Measurements from ENCODE around the gene TMC6. TPM values are rescaled to one million over a fixed set of nuclear protein-coding genes. Genes with fewer than 3 reads are reported as not detected.

Gene TMC6
- total RNA-seq, 1 donor from 2014 or later, result 292 TPM

DNA sequence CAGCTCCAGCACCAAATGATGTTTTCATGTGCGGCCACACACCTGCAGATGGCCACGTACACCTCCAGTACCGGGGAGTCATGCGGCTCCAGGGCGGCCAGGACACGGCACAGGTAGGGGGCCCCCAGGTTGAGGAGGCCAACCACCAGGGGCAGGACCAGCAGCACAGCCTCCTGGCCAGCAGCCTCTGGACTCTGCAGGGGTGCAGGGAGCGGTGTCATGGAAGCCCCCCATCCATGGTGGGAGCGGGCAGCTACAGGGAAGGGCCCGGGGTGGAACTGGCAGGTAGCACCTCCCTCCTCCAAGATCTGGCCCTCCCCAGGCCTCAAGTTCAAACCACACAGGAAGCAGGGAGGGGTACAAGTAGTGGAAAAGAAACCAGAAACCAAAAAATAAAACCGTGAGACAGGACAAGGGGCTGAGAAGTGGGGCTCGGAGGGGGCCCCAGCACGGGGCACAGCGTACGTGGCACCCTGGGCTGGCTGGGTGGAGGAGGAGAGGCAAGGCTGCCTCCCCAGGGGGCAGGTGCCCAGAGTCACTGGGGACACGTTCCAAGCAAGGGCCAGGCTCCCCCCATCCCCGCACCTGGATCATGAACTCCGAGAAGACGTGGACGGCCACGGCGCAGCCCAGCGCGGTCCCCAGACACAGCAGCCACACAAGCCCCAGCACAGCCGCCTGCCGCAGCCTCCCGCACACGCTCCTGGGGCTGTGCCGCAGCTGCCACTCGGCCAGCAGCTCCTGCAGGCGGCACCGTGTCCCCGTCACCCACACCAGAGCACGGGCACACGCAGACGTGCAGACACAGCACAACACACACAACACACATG is 7.4 kb downstream of the TMC6 start:
- TF ChIP-seq, protein P1, sequence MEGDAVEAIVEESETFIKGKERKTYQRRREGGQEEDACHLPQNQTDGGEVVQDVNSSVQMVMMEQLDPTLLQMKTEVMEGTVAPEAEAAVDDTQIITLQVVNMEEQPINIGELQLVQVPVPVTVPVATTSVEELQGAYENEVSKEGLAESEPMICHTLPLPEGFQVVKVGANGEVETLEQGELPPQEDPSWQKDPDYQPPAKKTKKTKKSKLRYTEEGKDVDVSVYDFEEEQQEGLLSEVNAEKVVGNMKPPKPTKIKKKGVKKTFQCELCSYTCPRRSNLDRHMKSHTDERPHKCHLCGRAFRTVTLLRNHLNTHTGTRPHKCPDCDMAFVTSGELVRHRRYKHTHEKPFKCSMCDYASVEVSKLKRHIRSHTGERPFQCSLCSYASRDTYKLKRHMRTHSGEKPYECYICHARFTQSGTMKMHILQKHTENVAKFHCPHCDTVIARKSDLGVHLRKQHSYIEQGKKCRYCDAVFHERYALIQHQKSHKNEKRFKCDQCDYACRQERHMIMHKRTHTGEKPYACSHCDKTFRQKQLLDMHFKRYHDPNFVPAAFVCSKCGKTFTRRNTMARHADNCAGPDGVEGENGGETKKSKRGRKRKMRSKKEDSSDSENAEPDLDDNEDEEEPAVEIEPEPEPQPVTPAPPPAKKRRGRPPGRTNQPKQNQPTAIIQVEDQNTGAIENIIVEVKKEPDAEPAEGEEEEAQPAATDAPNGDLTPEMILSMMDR (IDR thresholded peaks at IDR 0.05; ENCODE audit: unreplicated experiment), result no peak
- no peaks in the 10 kb centered on the region for H3K9me3 Mint-ChIP-seq (ENCODE audit: unreplicated experiment)
- H3K4me3 Mint-ChIP-seq (ENCODE audit: unreplicated experiment), result no peak overlapping the region
- no peak for DNase-seq (ENCODE audit: low spot score)
- peaks cover 2% of the 10 kb centered on the region for H3K27me3 Mint-ChIP-seq (ENCODE audit: unreplicated experiment)
- H3K4me1 Mint-ChIP-seq (ENCODE audit: unreplicated experiment), result peaks cover 10% of the 10 kb centered on the region
- H3K36me3 Mint-ChIP-seq (ENCODE audit: low read depth, unreplicated experiment), result peaks cover 18% of the 10 kb centered on the region
- H3K27ac Mint-ChIP-seq (ENCODE audit: unreplicated experiment), result no peak overlapping the region

DNA sequence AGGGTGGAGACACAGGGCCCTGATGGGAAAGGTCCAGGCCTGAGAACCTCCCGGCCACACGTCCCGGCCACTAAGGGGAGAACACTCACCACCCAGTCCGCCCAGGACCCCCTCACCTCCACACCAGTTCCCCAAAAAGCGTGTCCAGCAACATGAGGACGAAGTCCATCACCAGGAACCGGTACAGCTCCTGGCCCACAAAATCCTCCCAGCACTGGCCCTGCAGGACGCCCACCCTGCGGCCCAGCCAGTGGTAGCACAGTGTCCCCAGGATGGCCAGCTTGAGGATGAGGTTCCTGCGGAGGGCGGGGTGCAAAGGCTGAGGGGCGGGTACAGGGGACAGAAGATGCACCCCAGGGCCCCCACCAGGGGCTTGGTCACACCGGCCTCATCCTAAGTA is 8.0 kb downstream of the TMC6 start:
- no peak for DNase-seq (ENCODE audit: low spot score)
- Mint-ChIP-seq H3K9me3 (ENCODE audit: unreplicated experiment) (no peaks in the 10 kb centered on the region), H3K4me3 (ENCODE audit: unreplicated experiment) (no peak overlapping the region), H3K36me3 (ENCODE audit: low read depth, unreplicated experiment) (peaks cover 18% of the 10 kb centered on the region), H3K27ac (ENCODE audit: unreplicated experiment) (no peak overlapping the region), H3K4me1 (ENCODE audit: unreplicated experiment) (peaks cover 10% of the 10 kb centered on the region), H3K27me3 (ENCODE audit: unreplicated experiment) (peaks cover 2% of the 10 kb centered on the region)
- TF ChIP-seq, protein P1 (IDR thresholded peaks at IDR 0.05; ENCODE audit: unreplicated experiment), result no peak

DNA sequence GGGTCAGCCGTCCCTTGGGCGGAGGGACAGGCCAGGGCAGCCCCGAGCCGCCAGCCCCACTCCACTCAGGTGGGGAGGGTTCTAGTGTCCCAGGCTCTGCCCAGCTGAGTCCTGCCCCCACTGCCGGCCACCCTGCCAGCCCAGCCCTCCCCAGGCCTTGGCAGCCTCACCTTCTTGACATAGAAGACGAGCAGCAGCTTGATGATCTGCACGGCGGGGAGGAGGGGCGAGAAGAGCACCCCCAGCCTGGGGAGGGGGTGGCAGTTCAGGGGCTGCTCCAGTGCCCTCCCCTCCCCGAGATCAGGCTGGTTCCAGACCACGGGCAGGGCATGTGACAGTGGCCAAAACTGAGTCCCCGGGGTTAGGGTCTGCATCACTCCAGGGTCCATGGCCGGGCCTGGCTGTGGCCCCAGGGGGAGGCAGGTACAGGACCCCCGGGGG is 9.7 kb downstream of the TMC6 start:
- Mint-ChIP-seq H3K27ac (ENCODE audit: unreplicated experiment) (no peak overlapping the region), H3K9me3 (ENCODE audit: unreplicated experiment) (no peaks in the 10 kb centered on the region), H3K27me3 (ENCODE audit: unreplicated experiment) (peaks cover 6% of the 10 kb centered on the region), H3K4me3 (ENCODE audit: unreplicated experiment) (no peak overlapping the region), H3K4me1 (ENCODE audit: unreplicated experiment) (peaks cover 10% of the 10 kb centered on the region), H3K36me3 (ENCODE audit: low read depth, unreplicated experiment) (peaks cover 22% of the 10 kb centered on the region)
- TF ChIP-seq, protein P1 (IDR thresholded peaks at IDR 0.05; ENCODE audit: unreplicated experiment), result no peak
- DNase-seq (ENCODE audit: low spot score), result no peak

DNA sequence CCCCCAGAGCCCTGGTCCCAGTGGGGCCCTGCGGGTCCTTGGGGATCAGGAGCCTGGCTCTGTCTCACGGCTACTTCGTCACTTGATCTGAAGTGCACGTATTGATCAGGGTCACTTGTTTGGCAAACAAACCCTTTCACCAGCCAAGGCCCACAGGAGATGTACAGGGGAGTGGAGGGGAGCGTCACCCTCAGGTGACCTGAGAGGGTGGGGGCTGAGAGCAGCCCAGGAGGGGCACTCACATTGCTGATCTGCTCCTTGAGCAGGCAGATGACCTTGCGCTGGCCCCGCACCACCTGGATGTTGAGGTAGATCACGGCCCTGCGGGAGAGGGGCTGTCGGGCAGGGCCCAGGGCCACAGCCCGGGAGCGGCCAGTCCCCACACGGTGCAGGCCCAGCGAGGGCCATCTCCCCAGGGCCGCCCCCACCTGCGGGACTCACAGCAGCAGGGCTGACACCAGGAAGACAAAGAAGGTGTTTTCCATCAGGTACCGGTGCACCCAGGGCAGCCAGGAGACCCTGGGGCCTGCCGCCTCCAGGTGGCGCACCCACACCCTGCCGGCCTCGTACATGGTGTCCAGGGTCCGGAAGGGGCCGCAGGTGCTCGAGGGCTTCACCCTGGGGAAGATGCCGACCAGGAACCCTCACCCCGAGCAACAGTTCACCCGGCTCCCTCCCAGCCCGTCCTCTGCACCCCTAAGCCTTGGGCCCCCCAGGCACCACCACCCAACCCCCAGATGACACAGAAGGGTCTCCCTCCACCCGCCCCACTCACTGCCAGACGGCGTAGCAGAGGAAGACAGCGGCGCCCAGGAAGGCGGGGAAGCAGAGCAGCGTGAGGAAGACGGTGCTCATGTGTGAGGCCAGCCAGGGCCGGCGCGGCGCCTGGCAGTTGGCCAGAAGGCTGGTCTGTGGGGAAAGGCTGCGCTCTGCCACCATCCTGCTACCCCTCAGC is 11.3 kb downstream of the TMC6 start:
- peak overlapping the region; percentile 56 for H3K4me3 Mint-ChIP-seq (ENCODE audit: unreplicated experiment)
- TF ChIP-seq, protein P1 (IDR thresholded peaks at IDR 0.05; ENCODE audit: unreplicated experiment), result peak; percentile 24
- H3K9me3 Mint-ChIP-seq (ENCODE audit: unreplicated experiment), result no peaks in the 10 kb centered on the region
- no peaks in the 10 kb centered on the region for H3K4me1 Mint-ChIP-seq (ENCODE audit: unreplicated experiment)
- peaks cover 13% of the 10 kb centered on the region for H3K27me3 Mint-ChIP-seq (ENCODE audit: unreplicated experiment)
- no peak for DNase-seq (ENCODE audit: low spot score)
- H3K36me3 Mint-ChIP-seq (ENCODE audit: low read depth, unreplicated experiment), result peaks cover 16% of the 10 kb centered on the region
- H3K27ac Mint-ChIP-seq (ENCODE audit: unreplicated experiment), result no peak overlapping the region

Measured in endothelial cell (in vitro differentiated cells).